Esophagus muscularis mucosa (tissue), 4 donors: ENCODE measurements around the gene CYYR1. TPM values are rescaled to one million over a fixed set of nuclear protein-coding genes. Genes with fewer than 3 reads are reported as not detected.
"Not testable (repeated sequence)": the region's sequence is repeated elsewhere in the genome, so short reads cannot be mapped to it uniquely, and the experiment has no call there.

Source experiments
- DNase-seq: peaks from one replicate; pipeline ENCODE4 v3.0.0-alpha.2; 2017; ENCODE audit errors: extremely low spot score
- H3K27ac ChIP-seq, 4 donors: fragments of 200-600 bp; sonication (generic); replicated peaks in 1 of 4; 1 replicate in 3 of 4; 2 replicates in 1 of 4; pipeline ENCODE4 v1.5.1; 2016 to 2019; ENCODE audit warnings: mild to moderate bottlenecking in 1 of 4
- H3K27me3 ChIP-seq, 4 donors: fragments of 200-600 bp; sonication (generic); one replicate each; pipeline versions ENCODE4 v1.5.1 to v1.6.0; 2016 to 2019
- H3K36me3 ChIP-seq, 4 donors: fragments of 200-600 bp; sonication (generic); one replicate each; pipeline ENCODE4 v1.5.1; 2016 to 2019
- H3K4me1 ChIP-seq, 4 donors: fragments of 200-600 bp; sonication (generic); one replicate each; pipeline ENCODE4 v1.5.1; 2016 to 2019
- H3K4me3 ChIP-seq, 4 donors: fragments of 200-600 bp; sonication (generic); 1 replicate in 2 of 4; 2 replicates in 2 of 4; pipeline ENCODE4 v1.5.1; 2016 to 2019; ENCODE audit warnings: mild to moderate bottlenecking in 4 of 4, moderate library complexity in 1 of 4
- H3K9me3 ChIP-seq, 4 donors: fragments of 200-600 bp; sonication (generic); 1 replicate in 3 of 4; 2 replicates in 1 of 4; pipeline ENCODE4 v1.5.1; 2016 to 2019
- CTCF ChIP-seq, 3 experiments: fragments of 200-600 bp in 2 of 3; fragments of 450-650 bp in 1 of 3; sonication (generic) in 2 of 3; IDR thresholded peaks; one replicate each; pipeline ENCODE4 v1.5.1; 2017 to 2019; ENCODE audit warnings: antibody characterized with exemption in 3 of 3, mild to moderate bottlenecking in 2 of 3, moderate library complexity in 1 of 3
- EP300 ChIP-seq: sonication (generic); formaldehyde crosslinking; IDR thresholded peaks from one replicate; pipeline ENCODE4 v1.6.1; 2017; ENCODE audit warnings: antibody characterized with exemption
- POLR2A ChIP-seq: fragments of 450-650 bp; IDR thresholded peaks from one replicate; pipeline ENCODE4 v1.6.1; 2017; ENCODE audit warnings: antibody characterized with exemption, moderate library complexity, mild to moderate bottlenecking, low read depth
- POLR2AphosphoS5 ChIP-seq, 2 donors: sonication (generic); formaldehyde crosslinking; IDR thresholded peaks; one replicate each; pipeline ENCODE4 v1.6.1; 2017; ENCODE audit warnings: antibody characterized with exemption in 2 of 2
- WGBS: methylation state at CpG from one replicate; pipeline ENCODE4 v1.1.5; 2018; 5-methylcytosine and 5-hydroxymethylcytosine counted together
- intact Hi-C: fragments of 100-400 bp; cut with DNase I; formaldehyde crosslinking; loops from one replicate; pipeline ENCODE4 v1.15.1; 2023
- total RNA-seq, 4 donors: library from RNA; depleted of rRNA; stranded (reverse); fragments of >200 nt; gene quantifications; one replicate each; pipeline versions ENCODE4 v1.1.0 to v1.2.1, GENCODE V29; 2016

Gene CYYR1
- total RNA-seq, 4 donors from 2014 or later = 10.0 to 19.3 (median 16.3) TPM

- no peak overlapping the region for H3K4me3 ChIP-seq
- WGBS = 94% methylated on average over 3 of the region's 3 CpGs
- no peaks in the 10 kb centered on the region for H3K9me3 ChIP-seq
- no peaks in the 10 kb centered on the region for H3K4me1 ChIP-seq
- H3K36me3 ChIP-seq = no peaks in the 10 kb centered on the region
- intact Hi-C loops = no loop called here
- no peak overlapping the region for H3K27ac ChIP-seq
- H3K27me3 ChIP-seq = no peaks in the 10 kb centered on the region
- DNase-seq = no peak
- no peak for TF ChIP-seq POLR2A
- TF ChIP-seq CTCF (IDR thresholded peaks at IDR 0.05) = no peak
- no peak for TF ChIP-seq EP300
- no peak for TF ChIP-seq POLR2AphosphoS5 (IDR thresholded peaks at IDR 0.05)
These were observed 112.5 kb downstream of the CYYR1 start for GRCh38 chr21:26460621-26461020.

- DNase-seq, H3K9me3 ChIP-seq, H3K27ac ChIP-seq, H3K4me1 ChIP-seq, intact Hi-C loops, H3K4me3 ChIP-seq, H3K36me3 ChIP-seq, H3K27me3 ChIP-seq: not testable (repeated sequence)
- WGBS = 98% methylated on average over 3 of the region's 3 CpGs
These were observed 114.2 kb downstream of the CYYR1 start for GRCh38 chr21:26458854-26459253.

DNA sequence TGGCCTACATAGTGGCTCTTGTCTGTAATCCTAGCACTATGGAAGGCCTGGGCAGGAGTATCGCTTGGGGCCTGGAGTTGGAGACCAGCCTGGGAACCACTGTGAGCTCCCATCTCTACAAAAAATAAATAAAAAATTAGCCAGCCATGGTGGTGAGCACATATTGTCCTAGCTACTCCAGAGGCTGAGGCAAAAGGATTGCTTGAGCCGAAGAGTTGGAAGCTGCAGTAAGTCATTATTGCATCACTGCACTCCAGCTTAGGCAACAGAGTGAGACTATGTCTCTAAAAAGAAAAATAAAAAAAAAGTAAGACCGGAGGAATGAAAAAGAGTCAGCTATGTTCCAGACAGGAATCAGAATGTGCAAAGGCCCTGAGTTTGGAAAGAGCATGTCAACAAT, 115.3 kb downstream of the CYYR1 start:
- Histone ChIP-seq H3K4me3 (no peak overlapping the region), H3K9me3 (no peaks in the 10 kb centered on the region), H3K4me1 (no peaks in the 10 kb centered on the region), H3K27ac (no peak overlapping the region), H3K27me3 (no peaks in the 10 kb centered on the region), H3K36me3 (no peaks in the 10 kb centered on the region)
- no peak for DNase-seq
- intact Hi-C loops = no loop called here
- no peak for TF ChIP-seq CTCF (IDR thresholded peaks at IDR 0.05)
- no peak for TF ChIP-seq EP300
- TF ChIP-seq POLR2AphosphoS5 (IDR thresholded peaks at IDR 0.05) = no peak
- no peak for TF ChIP-seq POLR2A
- WGBS = 87% methylated on average over 3 of the region's 3 CpGs

GRCh38 chr21:26453267-26453666, 119.8 kb downstream of the CYYR1 start:
- 91% methylated on average over 5 of the region's 5 CpGs for WGBS
- TF ChIP-seq POLR2AphosphoS5 (IDR thresholded peaks at IDR 0.05) = no peak
- TF ChIP-seq POLR2A = no peak
- no peak for TF ChIP-seq EP300
- no peak for TF ChIP-seq CTCF (IDR thresholded peaks at IDR 0.05)
- H3K9me3 ChIP-seq = no peaks in the 10 kb centered on the region
- no peak overlapping the region for H3K4me3 ChIP-seq
- H3K4me1 ChIP-seq = no peaks in the 10 kb centered on the region
- intact Hi-C loops = no loop called here
- H3K36me3 ChIP-seq = no peaks in the 10 kb centered on the region
- no peaks in the 10 kb centered on the region for H3K27me3 ChIP-seq
- H3K27ac ChIP-seq = no peak overlapping the region
- DNase-seq = no peak

- 100% methylated on average over 2 of the region's 2 CpGs for WGBS
- DNase-seq = no peak
These were observed 121.9 kb downstream of the CYYR1 start for GRCh38 chr21:26451081-26451740.

More at GRCh38 chr21:26451081-26451740, 121.9 kb downstream of the CYYR1 start:
- no peaks in the 10 kb centered on the region for H3K9me3 ChIP-seq
- H3K27ac ChIP-seq = no peak overlapping the region
- no peaks in the 10 kb centered on the region for H3K27me3 ChIP-seq
- no peaks in the 10 kb centered on the region for H3K36me3 ChIP-seq
- no peak overlapping the region for H3K4me3 ChIP-seq
- intact Hi-C loops = no loop called here
- no peaks in the 10 kb centered on the region for H3K4me1 ChIP-seq
- TF ChIP-seq EP300 = no peak
- TF ChIP-seq POLR2A = no peak
- no peak for TF ChIP-seq POLR2AphosphoS5 (IDR thresholded peaks at IDR 0.05)
- TF ChIP-seq CTCF (IDR thresholded peaks at IDR 0.05) = no peak
